Activated CD4-positive, alpha-beta T cell treated with anti-CD3 and anti-CD28 coated beads, Interleukin-2, Interleukin-6, amounts not matched to agents 100 ng/mL and 50 ng/mL, durations not matched to agents 16 hours and 8 hours (primary cell): Measurements from ENCODE around the gene KCNAB2.

Source experiments
- DNase-seq: peaks from one replicate; pipeline ENCODE4 v3.0.0-alpha.2; 2020

Gene KCNAB2

GRCh38 chr1:6084781-6085495, 39.2 kb downstream of the KCNAB2 start:
- DNase-seq = no peak

- DNase-seq = no peak
These were observed 40.0 kb downstream of the KCNAB2 start for GRCh38 chr1:6085666-6086065.

DNA sequence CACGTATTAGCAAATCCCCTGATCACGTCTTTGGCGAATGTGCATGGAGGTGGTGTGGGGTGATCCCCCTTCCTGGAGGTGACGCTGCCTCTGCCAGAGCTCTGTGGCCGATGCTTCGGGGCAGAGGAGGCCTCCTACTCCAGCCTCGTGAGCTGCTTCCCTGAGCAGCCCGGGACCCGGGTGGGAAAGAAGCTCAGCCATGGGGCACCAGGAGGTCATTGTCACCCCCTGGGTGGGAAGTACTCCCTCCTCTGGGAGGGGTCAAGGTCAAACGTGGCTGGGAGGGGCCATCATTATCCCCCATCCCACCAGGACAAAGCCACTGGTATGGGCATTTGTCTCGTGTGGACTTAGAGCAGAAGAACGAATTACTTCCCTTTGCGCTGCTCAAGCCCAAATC, 40.7 kb downstream of the KCNAB2 start:
- DNase-seq = no peak

DNA sequence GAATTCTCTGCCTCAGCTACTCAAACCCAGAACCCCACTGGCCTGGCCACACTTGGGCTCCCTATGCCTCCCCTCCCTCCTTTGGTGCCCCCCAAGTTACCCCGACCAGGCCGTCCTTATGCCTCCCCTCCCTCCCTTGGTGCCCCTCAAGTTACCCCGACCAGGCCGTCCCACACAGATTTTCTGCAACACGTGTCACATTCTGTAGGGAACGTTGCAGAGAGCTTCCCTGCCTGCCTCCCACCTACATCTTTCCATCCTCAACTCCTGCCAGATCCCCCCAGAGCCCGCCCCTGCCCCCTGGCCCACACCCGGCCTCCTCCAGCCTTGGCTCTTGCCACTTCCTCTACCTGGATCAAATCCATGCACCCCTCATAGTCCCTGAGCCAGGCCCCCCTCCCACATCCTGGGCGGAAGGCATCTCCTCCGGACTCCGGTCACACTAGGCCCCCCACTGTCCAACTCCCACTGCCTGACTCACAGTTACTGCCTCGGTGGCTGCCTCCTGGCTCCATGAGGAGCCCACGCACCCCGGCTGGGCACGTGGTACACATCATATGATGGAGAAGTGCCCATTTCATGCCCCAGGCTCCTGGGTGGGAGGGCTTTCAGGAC, 41.2 kb downstream of the KCNAB2 start:
- no peak for DNase-seq

GRCh38 chr1:6087377-6087772, 41.7 kb downstream of the KCNAB2 start:
- DNase-seq = no peak

DNA sequence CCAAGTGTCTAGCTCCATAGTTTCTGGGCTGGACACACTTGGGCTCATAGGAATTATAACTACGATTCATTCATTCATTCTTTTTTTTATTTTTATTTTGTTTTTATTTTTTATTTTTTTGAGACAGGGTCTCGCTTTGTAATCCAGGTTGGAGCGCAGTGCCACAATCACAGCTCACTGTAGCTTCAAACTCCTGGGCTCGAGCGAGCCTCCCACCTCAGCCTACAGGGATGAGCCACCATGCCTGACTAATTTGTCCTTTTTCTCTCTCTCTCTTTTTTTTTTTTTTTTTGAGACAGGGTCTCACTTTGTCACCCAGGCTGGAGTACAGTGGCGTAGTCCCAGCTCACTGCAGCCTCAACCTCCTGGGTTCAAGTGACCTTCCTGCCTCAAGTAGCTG, 42.3 kb downstream of the KCNAB2 start:
- no peak for DNase-seq

DNA sequence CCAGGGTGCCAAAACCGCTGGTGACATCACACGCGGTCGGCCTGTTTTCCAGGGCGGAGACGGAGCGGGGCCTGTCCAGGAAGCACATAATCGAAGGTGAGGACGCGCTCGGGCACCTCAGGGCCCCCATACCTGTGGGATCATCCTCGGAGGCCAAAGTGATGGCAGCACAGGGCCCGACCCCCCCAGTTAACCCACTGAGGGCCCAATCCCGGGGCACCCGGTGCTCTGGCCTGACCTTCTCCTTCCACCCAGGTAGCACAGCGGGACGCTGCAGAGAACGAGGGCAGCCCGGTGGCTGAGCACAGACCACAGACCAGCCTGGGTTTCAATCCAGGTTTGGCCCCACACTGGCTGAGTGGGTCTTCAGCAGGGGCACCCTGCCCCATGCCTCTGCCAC, 43.3 kb downstream of the KCNAB2 start:
- no peak for DNase-seq

DNA sequence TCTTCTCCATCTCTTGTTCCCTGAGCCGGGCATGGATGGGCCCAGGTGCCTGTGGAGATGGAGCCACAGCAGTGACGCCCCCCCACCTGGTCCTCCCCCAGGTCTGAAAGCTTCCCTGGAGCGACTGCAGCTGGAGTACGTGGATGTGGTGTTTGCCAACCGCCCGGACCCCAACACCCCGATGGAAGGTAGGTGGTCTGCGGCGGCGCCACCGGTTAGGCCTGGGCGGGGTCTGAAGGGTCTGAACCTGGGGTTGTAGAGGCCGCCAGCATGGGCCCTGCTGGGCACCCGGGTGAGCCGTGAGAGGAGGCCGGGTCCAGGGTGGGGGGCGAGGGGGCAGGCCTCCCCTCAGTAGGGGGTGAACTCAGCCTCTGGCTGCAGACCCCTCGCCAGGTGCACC, 44.6 kb downstream of the KCNAB2 start:
- no peak for DNase-seq

DNA sequence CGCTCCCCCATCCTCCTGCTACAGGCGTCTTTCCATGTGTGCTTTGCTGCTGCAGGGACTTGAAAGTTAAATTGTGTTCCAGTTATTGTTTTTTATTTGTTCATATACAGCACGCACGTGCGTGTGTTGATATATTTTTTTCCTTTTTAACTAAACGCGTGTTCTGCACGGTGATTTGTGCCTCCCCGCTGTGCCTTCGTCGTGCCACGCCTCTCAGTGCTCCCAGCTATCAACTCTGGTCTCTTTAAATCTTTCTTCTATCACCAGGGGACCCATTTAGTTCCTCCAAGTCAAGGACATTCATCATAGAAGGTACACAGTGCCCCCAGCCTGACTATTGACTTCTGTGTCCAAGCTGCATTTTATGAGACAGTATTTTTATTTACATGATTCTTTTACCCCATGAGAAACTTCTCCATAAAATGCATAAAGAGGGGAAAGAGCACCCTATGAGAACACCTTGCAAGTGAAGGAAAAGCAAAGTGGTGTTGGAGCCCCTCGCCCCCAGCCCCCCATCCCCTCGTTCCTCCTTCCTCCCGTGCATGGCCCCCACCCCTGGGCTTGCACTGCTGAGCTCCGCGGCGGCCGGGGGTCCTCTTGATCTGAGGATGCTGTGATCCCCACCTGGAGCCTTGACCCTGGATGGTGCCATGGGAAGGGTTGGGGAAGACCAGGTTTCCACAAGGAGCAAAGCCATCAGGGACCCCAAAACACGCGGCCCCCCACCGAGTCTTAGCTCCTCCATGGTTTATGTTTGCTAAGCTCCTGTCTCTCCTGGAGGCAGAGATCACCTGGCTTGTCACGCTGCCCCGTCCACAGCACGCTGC, 45.5 kb downstream of the KCNAB2 start:
- no peak for DNase-seq

DNA sequence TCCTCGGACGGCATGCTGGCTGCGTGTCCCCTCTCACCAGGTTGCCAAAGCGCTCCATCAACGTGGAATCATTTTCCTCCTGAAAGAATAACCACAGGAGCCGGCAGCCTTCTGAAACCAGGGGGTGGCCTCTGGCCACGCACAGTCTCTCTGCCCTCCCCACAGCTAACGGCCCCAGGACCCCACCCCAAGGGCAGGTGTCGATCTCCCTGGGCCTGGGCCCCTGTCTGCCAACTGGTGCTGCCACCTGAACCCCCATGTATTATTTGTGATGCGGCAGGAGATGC, 46.1 kb downstream of the KCNAB2 start:
- DNase-seq = no peak

DNA sequence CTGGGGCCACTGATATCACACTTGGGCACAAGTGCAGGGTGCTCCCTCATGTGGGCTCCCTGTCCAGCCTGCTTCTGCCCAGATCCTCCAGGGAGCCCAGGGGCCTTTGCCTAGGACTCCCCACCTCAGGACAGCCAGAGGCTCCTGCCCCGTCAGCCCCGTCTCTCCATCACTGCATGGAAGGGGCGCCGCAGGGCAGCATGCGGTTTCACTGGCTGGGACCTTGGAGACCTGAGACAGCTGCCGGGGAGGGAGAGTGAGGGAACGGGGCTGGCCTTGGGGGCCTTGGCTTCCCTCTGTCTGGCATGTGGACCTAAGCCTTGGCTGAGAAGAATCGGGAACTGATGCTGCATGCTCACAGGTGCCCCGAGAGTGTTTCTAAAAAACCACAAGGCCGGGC, 46.5 kb downstream of the KCNAB2 start:
- no peak for DNase-seq

DNA sequence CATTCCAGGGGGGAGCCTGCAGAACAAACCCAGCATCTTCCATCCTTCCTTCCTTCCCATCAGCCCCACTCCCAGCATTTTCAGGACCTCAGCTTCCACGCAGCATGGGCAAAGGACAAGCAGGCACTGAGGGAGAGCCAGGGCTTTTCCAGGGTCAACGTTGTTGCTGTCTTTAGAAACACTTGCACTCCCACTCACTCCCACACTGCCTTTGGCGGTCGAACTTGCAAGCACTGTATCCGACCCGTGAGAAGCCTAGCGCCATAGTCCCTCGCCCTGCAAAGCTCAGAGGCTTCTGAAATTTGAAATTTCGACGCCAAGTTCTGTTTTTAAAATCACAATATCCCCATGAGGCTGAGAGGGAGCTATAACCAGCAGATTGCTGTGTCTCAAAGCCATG, 47.4 kb downstream of the KCNAB2 start:
- no peak for DNase-seq

DNA sequence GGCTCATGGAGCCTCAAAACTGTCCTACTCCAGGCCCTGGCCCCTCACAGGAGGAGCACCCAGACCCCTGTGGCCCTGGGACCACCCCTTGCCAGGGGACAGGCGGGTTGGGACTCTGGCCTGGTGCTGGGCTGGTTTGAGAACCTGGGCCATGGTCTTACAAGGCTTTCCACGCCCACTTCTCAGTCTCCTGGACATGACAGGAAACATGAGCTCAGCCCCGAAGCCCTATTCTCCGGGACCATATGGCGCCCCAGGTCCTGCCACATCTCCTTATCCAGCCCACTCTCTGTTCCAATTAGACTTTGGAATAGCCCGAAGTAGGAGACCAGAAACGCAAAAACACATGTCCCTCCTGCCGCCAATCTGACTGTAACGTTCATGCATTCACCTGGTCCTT, 47.9 kb downstream of the KCNAB2 start:
- no peak for DNase-seq

GRCh38 chr1:6094246-6094645, 48.6 kb downstream of the KCNAB2 start:
- no peak for DNase-seq

DNA sequence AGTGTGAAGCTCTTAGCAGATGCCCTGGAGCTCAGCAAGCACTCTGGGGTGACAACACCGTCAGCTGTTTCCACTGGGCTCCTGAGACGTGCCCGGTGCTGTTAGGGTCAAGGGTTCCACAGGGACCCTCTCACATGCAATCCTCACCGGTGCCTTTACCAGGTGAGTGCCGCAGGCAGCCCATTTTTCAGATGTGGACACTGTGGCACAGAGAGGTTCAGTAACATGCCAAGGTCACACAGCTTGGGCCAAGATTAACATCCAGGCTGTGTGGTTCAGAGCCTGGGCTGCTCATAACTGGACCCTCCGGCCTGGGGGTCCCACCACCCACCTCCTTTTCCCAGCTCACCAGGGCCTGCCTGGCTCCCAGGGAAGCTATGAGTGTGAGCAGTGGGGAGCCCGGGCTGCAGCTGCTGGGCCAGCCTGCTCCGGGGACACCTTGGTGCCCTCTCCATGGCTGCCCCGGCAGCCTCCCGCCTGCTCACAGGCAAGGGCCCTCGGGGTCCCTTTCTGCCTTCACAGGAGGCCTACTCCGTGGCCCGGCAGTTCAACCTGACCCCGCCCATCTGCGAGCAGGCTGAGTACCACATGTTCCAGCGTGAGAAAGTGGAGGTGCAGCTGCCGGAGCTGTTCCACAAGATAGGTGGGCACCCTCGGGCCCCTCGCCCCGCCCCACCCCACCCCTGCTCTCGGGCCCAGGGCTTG, 49.3 kb downstream of the KCNAB2 start:
- no peak for DNase-seq

DNA sequence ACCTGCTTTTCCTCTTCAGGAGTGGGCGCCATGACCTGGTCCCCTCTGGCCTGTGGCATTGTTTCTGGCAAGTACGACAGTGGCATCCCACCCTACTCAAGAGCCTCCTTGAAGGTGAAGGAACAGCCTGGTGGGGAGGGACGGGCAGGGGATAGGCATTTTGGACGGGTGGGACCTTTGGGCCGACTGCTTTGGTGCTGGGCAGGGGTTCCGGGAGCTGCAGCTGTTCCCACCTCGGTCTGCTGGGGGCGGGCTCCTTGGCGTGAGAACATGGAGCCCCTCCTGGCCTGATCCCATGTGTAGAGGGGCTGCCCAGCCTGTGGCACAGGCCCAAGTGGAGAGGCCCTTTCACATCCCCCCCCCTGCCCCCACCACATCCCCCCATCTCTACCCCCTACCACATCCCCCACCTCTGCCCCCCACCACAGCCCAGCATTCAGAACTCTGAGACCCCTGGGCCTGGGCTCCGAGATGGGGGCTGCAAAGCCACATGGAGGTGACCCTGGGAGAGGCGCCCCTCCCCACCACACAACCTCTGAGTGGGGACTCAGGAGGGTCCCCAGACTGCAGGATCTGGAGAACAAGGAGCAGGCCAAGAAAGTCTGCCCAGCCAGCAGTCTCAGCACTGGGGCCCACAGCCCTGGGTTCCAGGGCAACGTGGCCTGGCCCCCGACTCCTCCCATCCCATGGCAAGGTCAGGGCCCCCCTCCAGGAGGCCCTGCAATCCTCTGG, 50.0 kb downstream of the KCNAB2 start:
- DNase-seq = no peak

GRCh38 chr1:6096243-6097116, 50.8 kb downstream of the KCNAB2 start:
- no peak for DNase-seq

DNA sequence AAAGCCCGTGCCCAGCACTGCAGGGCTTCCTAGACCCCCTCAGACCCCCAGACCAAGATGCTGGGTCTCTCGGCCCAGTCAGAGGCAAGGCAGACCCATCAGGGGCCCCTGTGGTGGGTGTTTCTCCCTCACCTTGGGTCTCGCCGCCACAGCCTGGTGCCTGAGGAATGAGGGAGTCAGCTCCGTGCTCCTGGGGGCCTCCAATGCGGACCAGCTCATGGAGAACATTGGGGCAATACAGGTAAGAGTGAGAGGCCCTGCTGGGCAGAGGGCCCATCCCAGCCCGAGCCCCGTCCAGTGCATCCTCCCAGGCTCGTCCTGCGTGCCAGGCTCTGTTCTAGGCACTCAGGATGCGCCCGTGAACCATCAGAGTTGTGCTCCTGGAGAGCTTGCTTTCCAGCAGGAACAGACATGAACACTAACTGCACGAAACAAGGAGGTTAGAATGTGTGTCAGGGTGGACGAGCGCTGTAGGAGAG, 51.5 kb downstream of the KCNAB2 start:
- no peak for DNase-seq

DNA sequence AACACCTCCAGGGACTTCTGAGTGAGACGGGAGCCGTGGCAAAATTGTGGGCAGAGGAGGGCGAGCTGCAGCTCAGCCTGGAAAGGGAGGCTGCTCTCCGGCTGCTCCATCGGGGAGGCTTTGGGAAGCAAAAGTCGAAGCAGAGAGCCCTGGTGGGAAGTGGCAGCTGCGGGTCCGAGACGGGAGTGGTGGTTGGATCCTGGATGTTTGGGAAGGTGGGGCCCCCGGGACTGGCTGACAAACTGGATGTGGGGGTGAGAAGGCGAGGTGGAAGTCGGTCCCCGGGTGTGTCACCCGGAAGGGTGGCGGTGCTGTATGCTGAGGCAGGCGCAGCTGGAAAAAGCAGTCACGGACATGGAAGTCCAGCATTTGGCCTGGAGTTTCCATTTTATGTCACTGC, 52.1 kb downstream of the KCNAB2 start:
- no peak for DNase-seq

- DNase-seq = no peak
These were observed 52.9 kb downstream of the KCNAB2 start for GRCh38 chr1:6098303-6099215.

- DNase-seq = no peak
These were observed 53.6 kb downstream of the KCNAB2 start for GRCh38 chr1:6099297-6099696.
